Right atrium auricular region (tissue), 2 donors: Measurements from ENCODE around the gene MYOF. TPM values are rescaled to one million over a fixed set of nuclear protein-coding genes. Genes with fewer than 3 reads are reported as not detected.

Source experiments
- DNase-seq: peaks from one replicate; pipeline ENCODE4 v3.0.0-alpha.2; 2019; ENCODE audit warnings: low spot score
- H3K27ac ChIP-seq, 2 donors: fragments of 200-600 bp; sonication (generic); 1 replicate in 1 of 2; 2 replicates in 1 of 2; pipeline ENCODE4 v1.5.1; 2016 to 2019
- H3K27me3 ChIP-seq, 2 donors: fragments of 200-600 bp; sonication (generic); one replicate each; pipeline versions ENCODE4 v1.5.1 to v1.6.0; 2017 to 2019
- H3K36me3 ChIP-seq: fragments of 200-600 bp; sonication (generic); one replicate; pipeline ENCODE4 v1.5.1; 2016
- H3K4me1 ChIP-seq, 2 donors: fragments of 200-600 bp; sonication (generic); one replicate each; pipeline versions ENCODE4 v1.5.1 to v1.6.0; 2017 to 2019
- H3K4me3 ChIP-seq, 2 donors: fragments of 200-600 bp; sonication (generic); 1 replicate in 1 of 2; 2 replicates in 1 of 2; pipeline ENCODE4 v1.5.1; 2017 to 2019; ENCODE audit warnings: mild to moderate bottlenecking in 1 of 2, moderate library complexity in 1 of 2
- H3K9me3 ChIP-seq, 2 donors: fragments of 200-600 bp; sonication (generic); one replicate each; pipeline ENCODE4 v1.5.1; 2019
- CTCF ChIP-seq, 2 donors: fragments of 200-600 bp; sonication (generic); IDR thresholded peaks; one replicate each; pipeline ENCODE4 v1.5.1; 2019; ENCODE audit warnings: antibody characterized with exemption in 2 of 2
- total RNA-seq, 2 donors: library from RNA; depleted of rRNA; stranded (reverse); fragments of >200 nt; gene quantifications; one replicate each; pipeline ENCODE4 v1.1.0, GENCODE V29; 2016

MYOF gene
- total RNA-seq, 2 donors from 2014 or later = 13.4 to 14.1 TPM

- H3K36me3 ChIP-seq = peaks cover 13% of the 10 kb centered on the region
- peak overlapping the region in 1 of 2 donors; percentile 40 for H3K27ac ChIP-seq
- TF ChIP-seq CTCF (IDR thresholded peaks at IDR 0.05) = no peak
- no peak for DNase-seq
- no peaks in the 10 kb centered on the region for H3K9me3 ChIP-seq
- H3K4me3 ChIP-seq = no peak overlapping the region
- H3K4me1 ChIP-seq = no peaks in the 10 kb centered on the region
- no peaks in the 10 kb centered on the region for H3K27me3 ChIP-seq
Measured at GRCh38 chr10:93383562-93383981, 98.6 kb downstream of the MYOF start.

DNA sequence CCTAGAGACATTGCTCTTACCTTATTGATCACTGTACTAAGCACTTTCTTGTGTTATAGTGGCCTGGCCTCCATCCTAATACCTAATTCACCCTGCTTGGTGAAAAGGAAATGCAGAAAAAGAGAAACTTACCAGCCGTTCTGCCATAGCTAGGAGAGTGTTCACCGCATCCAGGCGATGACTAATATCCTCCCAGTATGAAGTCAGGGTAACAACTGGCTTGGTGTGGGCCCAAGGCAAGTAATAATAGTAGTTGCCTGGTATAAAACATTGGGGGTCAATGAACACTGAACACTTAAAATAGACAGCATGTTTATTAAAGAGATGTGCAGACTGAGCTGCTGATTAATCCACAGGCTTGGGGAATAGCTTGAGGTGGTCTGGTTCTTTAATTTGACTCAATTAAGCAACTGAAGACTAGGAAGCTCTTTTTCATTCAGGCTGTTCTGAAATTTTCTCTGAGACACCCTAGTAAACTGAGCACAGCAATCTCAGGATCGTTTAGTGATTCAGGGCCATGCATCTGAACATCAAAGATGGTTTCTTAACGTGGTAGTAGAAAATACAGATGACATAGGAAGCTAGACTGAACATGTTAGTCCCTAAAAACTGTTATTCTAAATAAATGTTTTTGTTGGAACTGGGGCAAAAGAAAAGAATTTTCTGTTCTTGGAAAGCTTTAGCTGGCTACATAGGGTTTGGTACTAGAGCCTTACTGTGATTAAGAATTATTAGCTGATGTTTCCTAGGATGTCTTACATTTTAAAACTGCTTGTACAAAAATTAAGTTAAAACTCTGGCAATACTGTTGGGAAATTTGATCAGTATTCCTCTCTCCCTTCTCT is 102.2 kb downstream of the MYOF start:
- no peak overlapping the region for H3K27ac ChIP-seq
- no peak overlapping the region for H3K4me3 ChIP-seq
- no peak for DNase-seq
- no peaks in the 10 kb centered on the region for H3K9me3 ChIP-seq
- peaks cover 13% of the 10 kb centered on the region for H3K36me3 ChIP-seq
- H3K4me1 ChIP-seq = peaks cover 0 to 6% of the 10 kb centered on the region in 2 donors
- no peak for TF ChIP-seq CTCF (IDR thresholded peaks at IDR 0.05)
- H3K27me3 ChIP-seq = no peaks in the 10 kb centered on the region

GRCh38 chr10:93378997-93379730 is 103.0 kb downstream of the MYOF start:
- H3K36me3 ChIP-seq = peaks cover 14% of the 10 kb centered on the region

DNA sequence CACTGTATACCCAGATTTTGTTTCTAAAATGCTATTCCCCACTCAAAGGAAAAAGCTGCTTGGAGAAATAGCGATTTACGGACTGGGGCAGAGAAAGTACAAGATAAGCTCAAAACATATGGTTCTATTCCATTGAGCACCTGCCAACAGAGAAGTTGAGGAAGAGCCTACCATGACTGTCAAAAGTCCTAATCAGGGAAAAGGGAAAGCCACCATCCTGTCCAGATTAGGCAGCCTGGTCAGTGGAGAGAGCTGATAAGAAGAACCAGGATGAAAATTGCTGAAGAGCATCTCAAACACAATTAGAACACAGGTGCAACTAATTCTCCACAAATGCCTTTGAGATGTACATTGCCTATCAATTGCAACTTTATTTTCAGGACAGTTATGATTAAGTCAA is 104.1 kb downstream of the MYOF start:
- Histone ChIP-seq H3K36me3 (peaks cover 19% of the 10 kb centered on the region), H3K27me3 (no peaks in the 10 kb centered on the region), H3K9me3 (no peaks in the 10 kb centered on the region), H3K4me3 (no peak overlapping the region), H3K27ac (no peak overlapping the region), H3K4me1 (peaks cover 0 to 6% of the 10 kb centered on the region in 2 donors)
- DNase-seq = no peak
- TF ChIP-seq CTCF (IDR thresholded peaks at IDR 0.05) = no peak

More at GRCh38 chr10:93378997-93379730, 103.0 kb downstream of the MYOF start:
- no peaks in the 10 kb centered on the region for H3K27me3 ChIP-seq
- H3K4me1 ChIP-seq = peaks cover 0 to 6% of the 10 kb centered on the region in 2 donors
- no peak for TF ChIP-seq CTCF (IDR thresholded peaks at IDR 0.05)
- no peak overlapping the region for H3K4me3 ChIP-seq
- H3K27ac ChIP-seq = no peak overlapping the region
- no peaks in the 10 kb centered on the region for H3K9me3 ChIP-seq
- no peak for DNase-seq

DNA sequence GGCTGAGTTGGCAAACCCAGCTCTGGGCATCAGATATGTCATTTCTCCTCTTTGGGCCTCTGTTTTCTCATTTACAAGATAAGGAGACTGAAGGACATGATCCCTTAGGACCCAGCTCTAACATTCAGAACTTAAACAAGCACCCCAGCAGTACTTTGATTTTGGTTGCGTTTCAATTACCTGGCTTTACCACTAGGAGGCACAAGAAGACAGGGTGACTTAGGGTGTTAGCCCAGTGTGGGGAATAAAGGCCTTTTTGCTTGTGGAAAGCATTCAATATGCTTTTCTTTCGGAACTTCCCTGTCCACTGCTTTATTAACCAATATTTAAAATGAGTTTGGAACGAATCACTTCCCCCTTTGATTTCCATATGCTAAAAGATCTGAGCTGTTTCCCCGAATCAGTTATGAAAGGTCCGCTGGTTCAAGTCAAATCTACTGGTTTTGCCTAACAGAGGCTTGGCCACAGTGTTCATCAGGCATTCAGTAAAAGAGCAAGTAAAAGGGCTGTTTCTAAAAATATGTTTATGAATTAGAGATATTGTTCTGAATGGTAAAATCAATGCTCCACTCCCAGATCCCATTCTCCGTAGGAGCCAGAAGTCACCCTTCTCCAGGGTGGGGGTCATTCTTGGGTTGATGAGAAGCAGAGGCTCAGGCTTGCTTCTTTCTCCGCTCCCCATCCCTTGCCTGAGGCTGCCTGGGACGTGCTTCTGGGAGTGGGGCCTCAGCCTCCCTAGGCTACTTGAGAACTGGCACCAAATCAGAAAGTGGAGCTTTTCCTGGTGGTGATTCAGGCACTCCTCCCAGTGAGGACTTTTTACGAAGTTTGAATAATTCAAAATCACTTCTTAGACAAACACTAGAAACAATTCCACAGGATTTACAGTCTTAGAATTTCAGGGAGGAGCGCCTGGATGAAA is 105.5 kb downstream of the MYOF start:
- H3K36me3 ChIP-seq = peaks cover 30% of the 10 kb centered on the region
- peak; percentile 88 to 95 for TF ChIP-seq CTCF (IDR thresholded peaks at IDR 0.05)
- H3K4me3 ChIP-seq = no peak overlapping the region
- H3K4me1 ChIP-seq = peaks cover 0 to 6% of the 10 kb centered on the region in 2 donors
- peak overlapping the region; percentile 66 to 73 for H3K27ac ChIP-seq
- no peaks in the 10 kb centered on the region for H3K9me3 ChIP-seq
- H3K27me3 ChIP-seq = no peaks in the 10 kb centered on the region
- DNase-seq = no peak
